Endothelial cell of umbilical vein (primary cell): ENCODE measurements around the gene STAG1. TPM values are rescaled to one million over a fixed set of nuclear protein-coding genes. Genes with fewer than 3 reads are reported as not detected.

Experiments
- BruUV-seq: library from RNA; stranded (reverse); fragments of 400-500 nt; replicated peaks from 2 replicates; lab custom pipeline; 2021; lab: Mats Ljungman, UMichigan
- CTCF ChIA-PET: fragments of 300-600, 350-600 bp; sonication (Branson Sonifier 250); formaldehyde crosslinking; loops from one replicate; lab custom pipeline; 2021; ENCODE audit warnings: antibody characterized with exemption, inconsistent platforms; lab: Charles Lee
- POLR2A ChIA-PET: fragments of 300-600, 350-600 bp; sonication (Branson Sonifier 250); formaldehyde crosslinking; loops from one replicate; lab custom pipeline; 2021; ENCODE audit warnings: antibody characterized with exemption, inconsistent platforms; lab: Charles Lee
- DNase-seq: peaks from one replicate; pipeline ENCODE4 v3.0.0-alpha.2; 2011; ENCODE audit warnings: low read depth, low spot score
- FAIRE-seq: peaks from 2 replicates; lab custom pipeline; 2011; peaks lifted over from hg19 to GRCh38; lab: Jason Lieb, UNC
- H2AFZ ChIP-seq: 2 replicates; pipeline ENCODE4 v1.6.0; 2012; ENCODE audit warnings: low read depth, low read length, control low read depth, inconsistent platforms
- H3K27ac ChIP-seq: 2 replicates; pipeline ENCODE4 v1.5.1; 2011; ENCODE audit warnings: low read depth, mild to moderate bottlenecking, control low read depth, low read length, moderate library complexity; ENCODE audit not compliant: insufficient read depth
- H3K27me3 ChIP-seq, 2 experiments: 2 replicates each; pipeline versions ENCODE4 v1.6.0 to v1.6.1; 2011; ENCODE audit warnings: low read length in 2 of 2, mixed read lengths in 1 of 2; ENCODE audit not compliant: control insufficient read depth in 2 of 2, insufficient read depth in 2 of 2
- H3K36me3 ChIP-seq, 2 experiments: 2 replicates in 1 of 2; 3 replicates in 1 of 2; pipeline ENCODE4 v1.5.1; 2011; ENCODE audit warnings: low read length in 2 of 2, mild to moderate bottlenecking in 1 of 2, moderate library complexity in 1 of 2; ENCODE audit not compliant: control insufficient read depth in 2 of 2, insufficient read depth in 2 of 2; ENCODE audit errors: extremely low read depth in 1 of 2
- H3K4me1 ChIP-seq: 3 replicates; pipeline ENCODE4 v1.5.1; 2011; ENCODE audit warnings: mild to moderate bottlenecking, low read length; ENCODE audit not compliant: control insufficient read depth, insufficient read depth; ENCODE audit errors: extremely low read depth
- H3K4me2 ChIP-seq: 2 replicates; pipeline ENCODE4 v1.6.1; 2011; ENCODE audit warnings: low read length, control low read depth, mixed read lengths; ENCODE audit not compliant: insufficient read depth
- H3K4me3 ChIP-seq, 3 experiments: fragments of 200-600 bp in 1 of 3; sonication (generic), shearing (Covaris generic) in 1 of 3; replicated peaks in 1 of 3; 2 replicates each; pipeline ENCODE4 v1.5.1; 2011 to 2016; ENCODE audit warnings: control low read depth in 3 of 3, low read length in 3 of 3, mild to moderate bottlenecking in 2 of 3, inconsistent platforms in 1 of 3, low read depth in 1 of 3, moderate library complexity in 1 of 3; ENCODE audit not compliant: insufficient read depth in 1 of 3
- H3K79me2 ChIP-seq: 2 replicates; pipeline ENCODE4 v1.6.0; 2012; ENCODE audit warnings: low read length, inconsistent platforms; ENCODE audit not compliant: control insufficient read depth, insufficient read depth
- H3K9ac ChIP-seq: replicated peaks from 2 replicates; pipeline ENCODE3; 2011; ENCODE audit warnings: low read length, control low read depth; ENCODE audit not compliant: insufficient read depth; ENCODE audit errors: extremely low read depth
- H3K9me1 ChIP-seq: replicated peaks from 3 replicates; pipeline ENCODE4 v1.6.0; 2011; ENCODE audit warnings: mild to moderate bottlenecking, low read length; ENCODE audit not compliant: control insufficient read depth, insufficient read depth; ENCODE audit errors: extremely low read depth
- H3K9me3 ChIP-seq: replicated peaks from 2 replicates; pipeline ENCODE4 v1.5.1; 2012; ENCODE audit warnings: low read length, inconsistent platforms; ENCODE audit not compliant: control insufficient read depth, insufficient read depth
- H4K20me1 ChIP-seq: replicated peaks from 2 replicates; pipeline ENCODE3; 2011; ENCODE audit warnings: mild to moderate bottlenecking, low read length; ENCODE audit not compliant: control insufficient read depth, insufficient read depth; ENCODE audit errors: extremely low read depth
- EZH2 ChIP-seq: IDR thresholded peaks from 2 replicates; pipeline ENCODE4 v1.6.1; 2012; ENCODE audit warnings: borderline replicate concordance, low read depth, mild to moderate bottlenecking, moderate library complexity, low read length, inconsistent platforms; ENCODE audit not compliant: severe bottlenecking
- FOS ChIP-seq: IDR thresholded peaks from 2 replicates; pipeline ENCODE4 v1.6.1; 2011; ENCODE audit warnings: mild to moderate bottlenecking, low read length, moderate library complexity, borderline replicate concordance; ENCODE audit not compliant: insufficient read depth
- GATA2 ChIP-seq: IDR thresholded peaks from 2 replicates; pipeline ENCODE4 v1.7.0; 2011; ENCODE audit warnings: low read depth, mild to moderate bottlenecking, moderate library complexity, mixed read lengths, low read length; ENCODE audit not compliant: insufficient read length, insufficient read depth
- JUN ChIP-seq: IDR thresholded peaks from 2 replicates; pipeline ENCODE4 v1.6.1; 2011; ENCODE audit warnings: borderline replicate concordance, low read depth; ENCODE audit not compliant: insufficient read length, insufficient read depth
- MYC ChIP-seq: IDR thresholded peaks from one replicate; pipeline ENCODE4 v1.6.1; 2011; ENCODE audit warnings: mild to moderate bottlenecking, low read depth, low read length
- POLR2A ChIP-seq: IDR thresholded peaks from 2 replicates; pipeline ENCODE4 v1.6.1; 2012; ENCODE audit warnings: low read depth, mild to moderate bottlenecking, control low read depth, low read length
- POLR2AphosphoS5 ChIP-seq: IDR thresholded peaks from 2 replicates; pipeline ENCODE4 v1.6.1; 2012; ENCODE audit warnings: low read depth, mild to moderate bottlenecking, control low read depth, low read length, moderate library complexity; ENCODE audit not compliant: insufficient read depth
- dilution Hi-C: fragments of 300-500 bp; cut with MboI; formaldehyde crosslinking; loops from one replicate; pipeline ENCODE4 v1.15.0; 2019; ENCODE audit warnings: low sequenced_read_pairs; ENCODE audit not compliant: extremely low pct_ligation_motif_present
- intact Hi-C: fragments of 100-400 bp; cut with micrococcal nuclease; formaldehyde crosslinking; loops from one replicate; pipeline ENCODE4 v1.10.0; 2022
- polyA plus RNA-seq, 4 experiments: library from polyadenylated mRNA; depleted of rRNA in 3 of 4; stranded (reverse) in 3 of 4; unstranded in 1 of 4; fragments of >200 nt; gene quantifications; 2 replicates each; pipeline versions ENCODE4 v1.2.1 to v1.2.3, GENCODE V29; 2011 to 2012; ENCODE audit warnings: missing spikeins in 1 of 4
- total RNA-seq: library from RNA; stranded (reverse); gene quantifications from 2 replicates; pipeline ENCODE4 v1.2.3, GENCODE V29; 2021
- TF ChIP-seq, protein P1 (sequence below), 2 donors: IDR thresholded peaks; 1 replicate in 1 of 2; 2 replicates in 1 of 2; pipeline ENCODE4 v1.5.1; 2011; ENCODE audit warnings: low read length in 2 of 2, mild to moderate bottlenecking in 2 of 2, moderate library complexity in 2 of 2, control low read depth in 1 of 2, inconsistent platforms in 1 of 2, low read depth in 1 of 2; ENCODE audit not compliant: insufficient read depth in 1 of 2; ENCODE audit errors: extremely low read depth in 1 of 2
- TF ChIP-seq, protein P2 (sequence below): IDR thresholded peaks from 2 replicates; pipeline ENCODE4 v1.6.1; 2011; ENCODE audit not compliant: insufficient read depth, insufficient read length

Gene STAG1
- total and polyA plus RNA-seq, 2 donors (not counting 3 experiments of a cell fraction or from before 2014, with no cell fraction given), result 7.4 to 42.1 TPM

DNA sequence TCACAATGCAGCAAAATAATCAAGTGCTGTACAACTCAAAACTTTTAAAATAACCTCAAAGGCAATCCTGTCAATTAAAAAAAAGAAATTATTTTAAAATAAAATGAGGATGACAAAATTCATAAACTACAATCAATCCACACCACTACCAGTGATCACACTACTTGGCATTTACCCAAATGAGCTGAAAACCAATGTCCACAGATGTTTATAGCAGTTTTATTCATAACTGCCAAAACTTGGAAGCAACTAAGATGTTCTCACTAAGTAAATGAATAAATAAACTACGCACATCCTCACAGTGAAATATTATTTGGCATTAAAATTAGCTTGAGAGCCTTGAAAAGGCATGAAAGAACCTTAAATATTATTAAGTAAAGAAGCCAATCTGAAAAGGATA is 121.3 kb downstream of the STAG1 start:
- Histone ChIP-seq H4K20me1 (peaks cover 7% of the 10 kb centered on the region), H2AFZ (no peak overlapping the region), H3K4me2 (no peak overlapping the region), H3K27ac (no peak overlapping the region), H3K9ac (no peak overlapping the region), H3K27me3 (no peaks in the 10 kb centered on the region), H3K9me1 (peaks cover 2% of the 10 kb centered on the region), H3K4me1 (no peaks in the 10 kb centered on the region), H3K36me3 (peaks cover 0 to 2% of the 10 kb centered on the region in 2 experiments), H3K9me3 (no peaks in the 10 kb centered on the region), H3K79me2 (peaks cover 49% of the 10 kb centered on the region), H3K4me3 (no peak overlapping the region)
- BruUV-seq, result no TSS peak
- ChIA-PET CTCF (no interaction called here), POLR2A (no interaction called here)
- FAIRE-seq (no peak), DNase-seq (no peak)
- TF ChIP-seq POLR2AphosphoS5, result no peak
- no peak for TF ChIP-seq POLR2A
- intact Hi-C loops (no loop called here), dilution Hi-C loops (no loop called here)

DNA sequence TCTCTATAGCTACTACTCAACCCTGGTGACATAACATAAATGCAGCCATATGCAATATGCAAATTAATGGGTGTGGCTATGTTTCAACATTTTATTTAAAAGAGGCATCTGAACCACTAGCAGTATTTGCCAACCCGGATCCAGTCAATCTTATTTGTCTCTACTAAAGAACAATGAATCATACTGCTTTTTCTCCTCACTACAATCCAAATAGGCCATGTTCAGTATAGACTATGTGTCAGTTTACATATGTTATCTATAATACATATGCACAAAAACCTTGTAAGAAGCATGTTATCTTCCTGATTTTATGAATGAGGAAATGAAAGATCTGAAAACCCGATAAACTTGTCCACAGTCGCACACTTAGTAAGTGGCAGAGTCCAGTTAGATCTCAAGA is 125.7 kb downstream of the STAG1 start:
- no peak overlapping the region for H3K27ac ChIP-seq
- no peaks in the 10 kb centered on the region for H3K9me3 ChIP-seq
- no peaks in the 10 kb centered on the region for H3K4me1 ChIP-seq
- H3K79me2 ChIP-seq, result peaks cover 19% of the 10 kb centered on the region
- H4K20me1 ChIP-seq, result no peaks in the 10 kb centered on the region
- ChIA-PET POLR2A (no interaction called here), CTCF (interaction anchor here (1.2 to 2.1 kb wide), 2 partner anchors 79 to 126 kb away, joined by 3 to 6 read pairs; partner anchors contain the start of gene STAG1)
- H3K27me3 ChIP-seq, result no peaks in the 10 kb centered on the region
- no peak overlapping the region for H3K4me2 ChIP-seq
- BruUV-seq, result no TSS peak
- no peak for FAIRE-seq
- peaks cover 0 to 2% of the 10 kb centered on the region in 2 experiments for H3K36me3 ChIP-seq
- intact Hi-C loops, result no loop called here
- peaks cover 2% of the 10 kb centered on the region for H3K9me1 ChIP-seq
- DNase-seq, result no peak
- TF ChIP-seq, protein P1, sequence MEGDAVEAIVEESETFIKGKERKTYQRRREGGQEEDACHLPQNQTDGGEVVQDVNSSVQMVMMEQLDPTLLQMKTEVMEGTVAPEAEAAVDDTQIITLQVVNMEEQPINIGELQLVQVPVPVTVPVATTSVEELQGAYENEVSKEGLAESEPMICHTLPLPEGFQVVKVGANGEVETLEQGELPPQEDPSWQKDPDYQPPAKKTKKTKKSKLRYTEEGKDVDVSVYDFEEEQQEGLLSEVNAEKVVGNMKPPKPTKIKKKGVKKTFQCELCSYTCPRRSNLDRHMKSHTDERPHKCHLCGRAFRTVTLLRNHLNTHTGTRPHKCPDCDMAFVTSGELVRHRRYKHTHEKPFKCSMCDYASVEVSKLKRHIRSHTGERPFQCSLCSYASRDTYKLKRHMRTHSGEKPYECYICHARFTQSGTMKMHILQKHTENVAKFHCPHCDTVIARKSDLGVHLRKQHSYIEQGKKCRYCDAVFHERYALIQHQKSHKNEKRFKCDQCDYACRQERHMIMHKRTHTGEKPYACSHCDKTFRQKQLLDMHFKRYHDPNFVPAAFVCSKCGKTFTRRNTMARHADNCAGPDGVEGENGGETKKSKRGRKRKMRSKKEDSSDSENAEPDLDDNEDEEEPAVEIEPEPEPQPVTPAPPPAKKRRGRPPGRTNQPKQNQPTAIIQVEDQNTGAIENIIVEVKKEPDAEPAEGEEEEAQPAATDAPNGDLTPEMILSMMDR (IDR thresholded peaks at IDR 0.05; ENCODE audit: extremely low read depth in 1 of 2, insufficient read depth in 1 of 2, low read depth in 1 of 2, low read length in 2 of 2), result no peak
- TF ChIP-seq, protein P2, sequence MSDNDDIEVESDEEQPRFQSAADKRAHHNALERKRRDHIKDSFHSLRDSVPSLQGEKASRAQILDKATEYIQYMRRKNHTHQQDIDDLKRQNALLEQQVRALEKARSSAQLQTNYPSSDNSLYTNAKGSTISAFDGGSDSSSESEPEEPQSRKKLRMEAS, result no peak
- TF ChIP-seq POLR2AphosphoS5 (no peak), POLR2A (no peak), MYC (no peak), EZH2 (no peak), FOS (no peak), GATA2 (no peak), JUN (no peak)
- dilution Hi-C loops, result no loop called here
- no peak overlapping the region for H3K4me3 ChIP-seq
- no peak overlapping the region for H2AFZ ChIP-seq
- H3K9ac ChIP-seq, result no peak overlapping the region
